ENCODE measurements around the gene MEGF8. TPM values are rescaled to one million over a fixed set of nuclear protein-coding genes. Genes with fewer than 3 reads are reported as not detected.

MEGF8 gene
- polyA plus RNA-seq, 1 donor from 2014 or later, result 21.5 TPM

DNA sequence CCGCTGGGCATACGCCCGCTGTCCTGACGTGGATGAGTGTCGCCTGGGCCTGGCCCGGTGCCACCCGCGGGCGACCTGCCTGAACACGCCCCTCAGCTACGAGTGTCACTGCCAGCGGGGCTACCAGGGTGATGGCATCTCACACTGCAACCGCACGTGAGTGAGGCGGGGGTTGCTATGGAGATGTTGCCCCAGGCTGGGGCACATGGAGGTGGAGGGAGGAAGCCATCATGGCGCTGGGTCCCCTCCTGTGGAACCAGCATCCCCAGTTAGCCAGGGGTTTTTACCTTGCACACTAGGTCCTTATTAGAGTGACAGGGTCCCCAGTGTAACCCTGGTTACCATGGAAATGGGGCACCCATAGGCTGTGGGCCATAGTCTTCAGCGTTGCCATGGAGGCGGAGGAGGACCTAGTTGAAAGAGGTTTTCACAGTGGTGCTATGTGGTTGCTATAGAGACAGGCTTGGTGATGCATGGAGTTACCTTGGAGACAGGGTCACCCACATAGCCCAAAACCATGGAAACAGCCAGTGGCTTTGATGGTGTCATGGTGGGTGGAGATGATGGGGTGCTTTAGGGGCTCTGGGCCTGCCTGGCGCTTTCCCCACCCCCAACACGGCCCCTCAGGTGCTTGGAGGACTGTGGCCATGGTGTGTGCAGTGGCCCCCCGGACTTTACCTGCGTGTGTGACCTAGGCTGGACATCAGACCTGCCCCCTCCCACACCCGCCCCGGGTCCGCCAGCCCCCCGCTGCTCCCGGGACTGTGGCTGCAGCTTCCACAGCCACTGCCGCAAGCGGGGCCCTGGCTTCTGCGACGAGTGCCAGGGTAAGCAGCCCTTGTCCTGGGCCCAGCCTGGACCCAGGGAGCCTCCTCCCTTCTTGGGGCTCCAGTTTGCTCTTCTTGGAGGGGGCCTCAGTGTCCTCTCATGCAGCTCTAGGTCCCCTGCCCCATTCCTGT lies 27.1 kb downstream of the MEGF8 start:
- H3K9me2 ChIP-seq (ENCODE audit: insufficient read depth, low read length), result no peaks in the 10 kb centered on the region
- no peaks in the 10 kb centered on the region for H3K79me2 ChIP-seq (replicated peaks; ENCODE audit: insufficient read depth, low read length)
- H3K4me3 ChIP-seq (ENCODE audit: low read length), result peak overlapping the region; percentile 59
- no peaks in the 10 kb centered on the region for H4K20me1 ChIP-seq (ENCODE audit: insufficient read depth)
- H3F3A ChIP-seq (ENCODE audit: insufficient read depth, low read length, poor library complexity, severe bottlenecking), result no peaks in the 10 kb centered on the region
- peak overlapping the region; percentile 74 for H3K4me2 ChIP-seq (ENCODE audit: low read length)
- H3K36me3 ChIP-seq (ENCODE audit: insufficient read depth, low read length), result no peaks in the 10 kb centered on the region
- TF ChIP-seq REST (IDR thresholded peaks at IDR 0.05; ENCODE audit: borderline replicate concordance) (no peak), CTCF (IDR thresholded peaks at IDR 0.05; ENCODE audit: poor library complexity, severe bottlenecking) (no peak), POLR2AphosphoS5 (IDR thresholded peaks at IDR 0.05) (peak; percentile 22), EZH2 (IDR thresholded peaks at IDR 0.05; ENCODE audit: borderline replicate concordance, insufficient read depth, low read length, poor library complexity, severe bottlenecking) (no peak), EP300 (conservative IDR thresholded peaks at IDR 0.05; ENCODE audit: poor library complexity, severe bottlenecking) (peak; percentile 97), MXI1 (conservative IDR thresholded peaks at IDR 0.05; ENCODE audit: poor library complexity, severe bottlenecking) (peak; percentile 97), SMC3 (conservative IDR thresholded peaks at IDR 0.05; ENCODE audit: poor library complexity) (peak; percentile 59), TAF1 (IDR thresholded peaks at IDR 0.05; ENCODE audit: low read depth) (peak; percentile 44), RAD21 (conservative IDR thresholded peaks at IDR 0.05) (peak; percentile 18)
- peak overlapping the region; percentile 76 for H3K9ac ChIP-seq (ENCODE audit: low read length)
- no peak overlapping the region for H2AFZ ChIP-seq (ENCODE audit: low read depth, low read length)
- H3K27me3 ChIP-seq (ENCODE audit: insufficient read depth, low read depth, low read length), result no peaks in the 10 kb centered on the region
- H3K27ac ChIP-seq (ENCODE audit: low read length), result peak overlapping the region; percentile 97
- no peaks in the 10 kb centered on the region for H3K9me3 ChIP-seq (ENCODE audit: low read length)

GRCh38 chr19:42353341-42354015 lies 28.0 kb downstream of the MEGF8 start:
- Histone ChIP-seq H3K4me3 (ENCODE audit: low read length) (peak overlapping the region; percentile 59), H3K9me3 (ENCODE audit: low read length) (no peaks in the 10 kb centered on the region), H2AFZ (ENCODE audit: low read depth, low read length) (no peak overlapping the region), H3K36me3 (ENCODE audit: insufficient read depth, low read length) (no peaks in the 10 kb centered on the region), H4K20me1 (ENCODE audit: insufficient read depth) (no peaks in the 10 kb centered on the region), H3K4me2 (ENCODE audit: low read length) (peak overlapping the region; percentile 74), H3K27ac (ENCODE audit: low read length) (peak overlapping the region; percentile 97), H3K27me3 (ENCODE audit: insufficient read depth, low read depth, low read length) (no peaks in the 10 kb centered on the region), H3K9me2 (ENCODE audit: insufficient read depth, low read length) (no peaks in the 10 kb centered on the region), H3F3A (ENCODE audit: insufficient read depth, low read length, poor library complexity, severe bottlenecking) (no peaks in the 10 kb centered on the region), H3K79me2 (replicated peaks; ENCODE audit: insufficient read depth, low read length) (no peaks in the 10 kb centered on the region), H3K9ac (ENCODE audit: low read length) (peak overlapping the region; percentile 69)
- TF ChIP-seq CTCF (IDR thresholded peaks at IDR 0.05; ENCODE audit: poor library complexity, severe bottlenecking) (no peak), SMC3 (conservative IDR thresholded peaks at IDR 0.05; ENCODE audit: poor library complexity) (no peak)

All from neural cell (in vitro differentiated cells).